GM18520 (cell line): ENCODE results near the gene FAM168B.

Experiments used
- ATAC-seq: cut with Tn5 transposase; IDR thresholded peaks from one replicate; pipeline ENCODE4 v1.9.1; 2021; ENCODE audit not compliant: unreplicated experiment

The FAM168B gene

DNA sequence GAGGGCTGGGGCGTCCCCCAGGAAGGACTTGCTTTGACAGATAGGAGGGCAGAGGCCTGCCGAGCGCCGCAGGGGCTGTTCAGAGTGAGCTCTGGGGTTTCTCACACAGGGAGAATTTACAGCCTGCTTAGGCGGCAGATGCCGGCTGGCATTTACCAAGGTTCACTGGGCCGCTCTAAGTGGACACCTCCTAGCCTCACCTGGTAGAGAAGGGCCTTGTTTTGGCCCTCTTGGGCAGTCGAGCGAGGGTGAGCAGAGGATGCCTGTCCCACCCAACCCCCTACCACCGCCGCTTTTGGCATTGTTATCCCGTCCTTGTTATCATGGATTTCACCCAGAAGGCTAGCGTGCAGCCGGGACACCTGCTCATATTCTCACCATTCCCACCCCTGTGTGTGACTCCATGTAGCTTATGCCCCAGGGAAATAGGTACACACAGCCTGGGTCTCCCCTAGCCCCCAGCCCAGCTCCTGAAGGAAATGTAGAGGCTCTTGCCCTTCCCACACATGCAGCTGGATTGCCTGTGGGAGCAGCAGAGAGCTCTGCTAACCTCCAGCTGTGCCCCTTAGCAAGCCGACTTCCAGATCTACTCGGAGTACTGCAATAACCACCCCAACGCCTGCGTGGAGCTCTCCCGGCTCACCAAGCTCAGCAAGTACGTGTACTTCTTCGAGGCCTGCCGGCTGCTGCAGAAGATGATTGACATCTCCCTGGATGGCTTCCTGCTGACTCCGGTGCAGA is 52.4 kb downstream of the FAM168B start:
- no peak for ATAC-seq

DNA sequence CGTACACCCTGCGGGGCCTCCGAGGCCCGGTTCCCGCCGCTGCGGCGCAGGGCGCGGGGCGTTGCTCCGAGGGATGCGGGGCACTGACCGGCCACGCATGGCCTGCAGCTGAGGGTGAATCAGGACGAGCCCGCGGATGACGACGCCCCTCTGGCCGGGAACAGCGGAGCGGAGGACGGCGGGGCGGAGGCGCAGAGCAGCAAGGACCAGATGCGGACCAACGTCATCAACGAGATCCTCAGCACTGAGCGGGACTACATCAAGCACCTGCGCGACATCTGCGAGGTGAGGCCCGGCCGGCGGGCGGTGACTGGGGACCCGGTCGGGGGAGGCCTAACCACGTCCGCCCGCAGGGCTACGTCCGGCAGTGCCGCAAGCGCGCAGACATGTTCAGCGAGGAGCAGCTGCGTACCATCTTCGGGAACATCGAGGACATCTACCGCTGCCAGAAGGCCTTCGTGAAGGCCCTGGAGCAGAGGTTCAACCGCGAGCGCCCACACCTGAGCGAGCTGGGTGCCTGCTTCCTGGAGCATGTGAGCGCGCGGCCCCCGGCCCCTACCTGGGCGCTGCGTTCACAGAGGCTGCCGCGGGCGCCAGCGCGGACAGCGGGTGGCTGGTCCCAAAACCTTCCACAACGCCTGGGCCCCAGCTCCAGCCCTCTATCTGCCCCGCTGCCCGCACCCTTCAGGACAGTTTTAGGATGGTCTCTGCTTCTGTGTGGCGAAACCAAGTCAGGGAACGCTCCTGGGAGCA is 53.2 kb downstream of the FAM168B start:
- ATAC-seq = no peak

DNA sequence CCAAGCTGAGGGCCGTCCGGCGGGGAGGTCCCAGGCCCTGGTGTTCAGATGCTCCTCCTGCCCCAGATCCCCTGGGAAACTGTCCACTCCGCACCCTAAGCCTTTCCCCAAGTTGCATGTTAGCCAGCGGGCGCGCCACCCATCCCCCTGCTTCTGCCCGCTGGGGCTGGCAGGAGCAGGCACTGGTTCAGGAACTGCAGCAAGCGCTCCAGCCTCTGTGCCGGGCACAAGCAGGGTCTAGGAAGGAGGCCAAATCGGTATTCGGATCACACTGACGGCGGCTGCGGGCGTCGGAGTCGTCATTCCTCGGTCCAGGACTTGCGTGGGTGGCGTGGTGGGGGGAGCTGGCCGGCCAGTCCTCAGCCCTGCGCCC is 53.7 kb downstream of the FAM168B start:
- ATAC-seq = no peak

DNA sequence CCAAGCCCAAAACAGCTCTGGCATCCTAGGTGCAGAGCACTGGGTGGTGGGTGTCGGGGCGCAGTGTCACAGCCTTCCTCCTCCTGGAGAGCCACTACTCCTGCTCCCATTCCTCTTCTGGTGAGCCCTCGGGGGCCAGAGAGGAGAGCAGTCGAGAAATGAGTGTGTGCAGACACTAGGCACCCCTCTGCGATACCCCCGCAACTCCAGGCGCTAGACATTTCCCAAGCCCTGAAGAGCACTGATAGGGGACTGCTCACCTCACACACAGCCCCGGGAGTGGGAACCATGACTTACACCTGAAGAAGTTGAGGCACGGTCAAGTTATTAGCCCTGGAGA is 54.2 kb downstream of the FAM168B start:
- no peak for ATAC-seq

DNA sequence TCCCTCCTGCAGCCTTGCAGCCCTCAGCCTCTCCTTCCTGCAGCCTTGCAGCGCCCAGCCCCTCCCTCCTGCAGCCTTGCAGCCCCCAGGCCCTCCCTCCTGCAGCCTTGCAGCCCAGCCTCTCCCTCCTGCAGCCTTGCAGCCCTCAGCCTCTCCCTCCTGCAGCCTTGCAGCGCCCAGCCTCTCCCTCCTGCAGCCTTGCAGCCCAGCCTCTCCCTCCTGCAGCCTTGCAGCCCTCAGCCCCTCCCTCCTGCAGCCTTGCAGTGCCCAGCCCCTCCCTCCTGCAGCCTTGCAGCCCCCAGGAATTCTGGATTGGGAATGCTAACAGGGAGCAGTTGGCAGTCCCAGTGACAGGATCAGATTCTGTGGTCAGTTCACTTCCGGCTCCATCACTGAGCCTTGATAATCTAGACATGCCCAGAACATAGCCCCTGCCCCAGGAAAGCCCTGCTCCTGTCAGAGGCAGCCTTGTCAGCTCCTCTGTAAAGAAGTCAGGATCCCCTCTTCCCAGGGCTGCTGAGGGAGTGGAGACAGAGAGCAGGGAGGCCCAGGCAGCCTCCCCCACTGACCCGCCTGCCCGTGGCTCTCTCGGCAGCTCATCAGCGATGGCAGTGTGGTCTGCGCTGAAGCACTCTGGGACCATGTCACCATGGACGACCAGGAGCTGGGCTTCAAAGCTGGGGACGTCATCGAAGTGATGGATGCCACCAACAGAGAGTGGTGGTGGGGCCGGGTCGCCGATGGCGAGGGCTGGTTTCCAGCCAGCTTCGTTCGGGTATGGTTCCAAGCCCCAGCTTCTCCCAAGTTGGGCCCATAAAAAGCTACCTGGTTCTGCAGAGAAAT is 54.8 kb downstream of the FAM168B start:
- no peak for ATAC-seq

DNA sequence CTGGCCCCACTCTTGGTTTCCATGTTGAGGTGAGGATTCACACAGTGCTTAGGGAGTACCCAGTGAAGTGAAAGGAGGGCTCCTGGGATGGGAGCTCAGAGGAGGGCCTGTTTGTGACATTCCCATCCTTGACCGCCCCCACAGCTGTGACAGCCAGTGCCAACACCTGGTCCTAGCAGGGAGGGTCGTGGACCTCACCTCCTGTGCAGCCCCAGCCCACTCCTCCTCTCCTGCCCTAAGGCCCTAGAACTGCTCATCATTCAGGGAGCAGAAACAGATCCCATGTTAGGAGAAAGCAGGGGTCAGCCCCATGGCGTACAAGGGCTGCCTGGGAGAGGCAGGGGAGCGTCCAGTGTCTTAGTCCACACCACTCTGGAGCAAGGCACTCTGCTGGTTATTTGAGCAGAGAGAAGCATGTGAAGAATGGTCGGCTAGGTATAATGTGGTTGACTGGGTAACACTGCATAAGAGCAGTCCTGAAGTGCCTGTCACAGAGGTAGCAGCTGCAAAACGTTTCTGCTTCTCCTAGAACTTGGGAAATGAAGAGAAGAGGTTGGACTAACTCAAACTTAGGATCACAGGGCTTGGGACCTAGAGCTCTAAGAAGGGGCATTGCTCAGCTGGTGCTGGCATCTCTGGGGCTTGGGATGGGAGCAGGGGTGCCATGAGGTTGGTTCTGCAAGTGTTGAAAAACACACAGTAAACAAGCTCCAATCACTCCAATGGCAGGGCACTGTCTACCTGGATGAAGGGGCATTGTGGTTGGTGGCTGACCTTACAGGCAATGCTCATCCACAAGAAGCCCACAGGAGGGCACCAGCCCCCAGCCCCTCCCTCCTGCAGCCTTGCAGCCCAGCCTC is 55.6 kb downstream of the FAM168B start:
- ATAC-seq = no peak

DNA sequence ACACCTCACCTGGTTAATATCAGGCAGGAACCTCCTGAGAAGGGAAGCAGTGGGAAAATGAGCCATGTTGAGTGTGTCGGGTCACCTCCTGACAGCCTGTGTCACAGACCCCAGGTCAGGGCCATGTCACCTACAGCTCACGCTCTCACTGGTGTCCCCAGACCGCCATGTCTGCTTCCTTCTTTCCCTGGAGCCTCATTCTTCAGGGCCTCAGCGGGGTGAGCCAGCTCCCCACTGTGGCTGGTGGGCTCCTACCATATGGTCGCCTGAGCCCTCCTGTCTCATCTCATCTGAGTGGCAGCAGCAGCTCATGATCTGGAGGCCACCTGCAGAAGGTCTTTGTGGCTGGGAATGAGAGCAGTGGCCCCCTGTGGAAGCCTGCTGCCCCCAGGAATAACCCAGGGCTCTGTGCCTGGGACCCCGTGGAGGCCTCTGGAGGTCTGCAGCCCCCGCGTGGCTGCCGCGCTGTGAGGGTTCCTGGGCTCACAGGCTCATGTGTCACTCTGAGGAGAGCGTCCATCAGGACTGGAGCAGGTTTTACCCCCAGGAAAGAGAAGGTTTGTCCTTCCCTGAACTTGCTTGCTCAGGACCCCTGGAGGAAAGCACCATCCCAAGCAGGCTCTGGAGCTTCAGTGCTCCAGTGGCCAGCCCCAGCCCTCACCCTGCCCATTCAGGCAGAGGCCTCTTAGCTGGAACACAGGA is 56.4 kb downstream of the FAM168B start:
- ATAC-seq = no peak

DNA sequence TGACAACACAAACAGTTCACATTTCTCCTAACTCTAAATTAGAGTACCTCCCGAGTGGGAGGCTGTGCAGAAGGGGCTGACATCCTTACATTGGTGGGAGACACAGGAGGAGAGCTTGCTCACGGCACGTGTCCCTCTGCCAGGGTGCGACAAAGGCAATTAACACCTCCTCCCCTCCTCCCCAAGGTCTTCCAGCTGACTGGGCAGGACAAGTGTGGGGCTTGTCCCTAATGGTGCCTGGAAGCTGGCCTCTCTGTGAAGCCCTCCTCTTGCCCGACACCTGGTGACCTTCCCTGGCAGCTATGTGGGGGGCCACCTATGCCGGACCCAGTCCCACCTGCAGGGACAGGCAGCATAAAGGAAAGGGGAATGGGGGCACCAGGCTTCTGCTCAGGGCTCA is 57.0 kb downstream of the FAM168B start:
- no peak for ATAC-seq

DNA sequence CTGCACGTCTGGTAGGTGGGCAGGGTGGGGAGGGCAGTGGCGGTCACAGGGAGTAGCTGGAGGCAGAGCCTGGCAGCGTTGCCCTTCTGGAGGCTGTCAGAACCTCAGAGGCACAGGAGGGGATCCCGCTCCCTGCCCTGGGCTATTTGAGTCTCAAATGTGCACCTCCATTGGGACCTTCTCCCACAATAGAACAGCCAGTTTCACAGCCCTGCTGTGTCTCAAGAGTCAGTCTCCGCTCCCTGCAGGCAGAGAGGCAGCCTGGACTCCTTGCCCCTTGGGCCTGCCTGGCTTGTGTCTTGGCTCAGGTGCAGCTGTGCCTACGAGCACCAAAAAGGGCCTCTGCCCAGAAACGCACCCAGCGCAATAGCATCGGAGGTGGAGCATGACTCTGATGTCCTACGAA is 57.4 kb downstream of the FAM168B start:
- ATAC-seq = no peak

DNA sequence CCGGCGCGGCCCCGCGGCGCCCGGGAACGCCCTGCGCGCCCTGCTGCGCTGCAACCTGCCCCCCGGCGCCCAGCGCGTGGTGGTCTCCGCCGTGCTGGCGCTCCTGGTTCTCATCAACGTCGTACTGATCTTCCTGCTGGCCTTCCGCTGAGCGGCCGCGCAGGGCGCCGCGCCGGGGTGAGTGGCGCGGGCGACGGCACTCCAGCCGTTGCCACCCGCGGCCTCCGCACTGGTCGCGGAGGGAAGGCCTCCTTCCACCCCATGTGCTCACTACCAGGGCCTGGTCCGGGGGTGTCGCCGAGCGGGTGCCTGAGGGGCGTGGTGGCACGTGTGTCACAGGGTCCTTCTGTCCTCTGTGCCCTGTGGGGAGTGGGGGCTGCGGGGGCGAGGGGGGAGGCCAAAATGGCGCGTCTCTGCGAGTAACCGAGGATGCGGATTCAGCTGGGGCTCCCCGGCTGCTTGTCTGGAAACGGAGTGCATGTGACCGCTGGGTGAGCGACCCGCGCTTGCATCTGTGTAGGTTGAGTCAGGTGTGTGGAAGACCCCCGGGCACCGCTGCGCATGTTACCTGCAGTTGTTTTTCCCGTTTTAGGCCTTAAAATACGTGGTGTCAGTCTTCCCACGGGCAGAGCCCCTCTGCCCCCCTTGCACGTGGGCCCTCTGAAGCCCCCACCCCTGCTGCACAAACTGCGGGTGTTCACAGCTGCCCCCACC is 58.0 kb downstream of the FAM168B start:
- ATAC-seq = no peak

DNA sequence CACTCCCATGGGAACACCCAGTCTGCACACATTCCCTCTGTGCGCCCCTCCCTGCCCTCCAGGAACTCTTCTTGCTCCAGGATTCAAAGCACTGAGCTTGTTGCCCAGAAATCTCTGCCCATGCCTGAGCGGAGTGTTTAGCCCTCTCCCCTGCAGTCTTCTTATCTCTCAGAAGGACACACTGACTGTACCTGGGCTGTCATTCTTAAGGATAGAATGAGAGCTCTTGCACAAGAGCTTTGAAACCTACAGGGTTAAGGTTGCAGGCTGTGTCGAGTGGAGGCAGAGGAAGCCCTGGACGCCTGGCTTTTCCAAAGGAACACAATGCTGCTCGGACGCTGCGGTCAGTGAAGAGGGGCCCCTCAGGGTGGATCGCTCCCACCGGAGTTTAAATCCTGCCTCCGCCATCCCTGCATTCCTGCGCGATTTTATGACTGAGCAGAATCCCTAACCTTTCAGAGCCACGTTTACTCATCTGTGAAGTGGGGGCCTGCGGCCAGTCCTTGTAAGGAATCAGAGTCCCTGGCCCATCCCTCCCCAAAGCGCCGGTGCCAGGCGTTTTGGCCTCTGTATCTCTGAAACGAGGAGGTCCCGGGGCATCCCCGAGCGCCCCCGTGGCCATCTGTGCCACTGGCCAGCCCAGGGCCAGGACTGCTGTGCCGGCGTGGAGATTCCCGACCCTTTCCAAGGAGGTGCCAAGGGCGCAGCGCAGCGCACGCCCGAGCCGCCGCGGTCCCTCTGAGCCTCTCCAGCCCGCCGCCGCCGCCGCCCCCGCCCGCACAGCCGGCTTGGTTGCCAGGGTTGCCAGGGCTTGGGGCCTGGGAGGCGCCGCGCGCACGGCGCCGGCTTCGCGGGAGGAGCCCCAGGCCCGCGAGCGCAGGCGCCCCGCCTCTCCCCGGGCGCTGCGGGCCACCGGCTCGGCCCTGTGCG is 58.9 kb downstream of the FAM168B start:
- no peak for ATAC-seq

DNA sequence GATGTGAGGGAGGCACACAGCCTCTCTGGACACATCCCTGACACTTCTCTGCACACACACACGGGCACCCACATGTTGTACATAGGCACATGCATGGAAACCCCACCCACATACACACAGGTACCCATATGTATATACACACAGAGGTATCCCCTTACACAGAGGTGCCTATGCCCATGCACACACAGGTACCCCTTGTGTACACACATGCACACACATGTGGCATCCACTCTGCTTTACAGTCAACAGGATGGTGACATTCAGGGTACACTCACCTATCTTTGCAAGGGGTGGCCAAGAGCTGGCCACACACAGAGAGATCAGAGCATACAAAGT is 59.5 kb downstream of the FAM168B start:
- no peak for ATAC-seq

DNA sequence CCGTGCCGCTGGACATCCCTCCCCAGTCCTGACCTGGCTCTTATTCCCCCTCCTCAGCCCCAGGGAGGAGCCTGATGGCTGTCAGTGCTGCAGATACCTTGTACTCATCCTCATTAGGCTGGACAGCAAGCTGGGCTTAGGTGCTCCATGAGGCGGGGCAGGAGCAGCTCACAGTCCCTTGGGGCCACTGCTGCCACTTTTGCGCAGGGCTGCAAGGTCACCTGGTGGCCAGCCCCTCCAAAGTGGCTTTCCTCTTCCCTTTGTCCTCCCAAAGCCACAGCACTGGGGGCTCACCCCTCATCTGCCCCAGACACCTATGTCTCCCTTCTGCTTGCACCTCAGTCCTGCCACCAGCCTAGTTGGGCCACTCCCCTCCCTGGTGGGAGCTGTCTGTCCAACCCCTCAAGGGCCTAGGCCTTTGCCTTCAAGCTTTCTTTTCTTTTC is 60.8 kb downstream of the FAM168B start:
- ATAC-seq = no peak

DNA sequence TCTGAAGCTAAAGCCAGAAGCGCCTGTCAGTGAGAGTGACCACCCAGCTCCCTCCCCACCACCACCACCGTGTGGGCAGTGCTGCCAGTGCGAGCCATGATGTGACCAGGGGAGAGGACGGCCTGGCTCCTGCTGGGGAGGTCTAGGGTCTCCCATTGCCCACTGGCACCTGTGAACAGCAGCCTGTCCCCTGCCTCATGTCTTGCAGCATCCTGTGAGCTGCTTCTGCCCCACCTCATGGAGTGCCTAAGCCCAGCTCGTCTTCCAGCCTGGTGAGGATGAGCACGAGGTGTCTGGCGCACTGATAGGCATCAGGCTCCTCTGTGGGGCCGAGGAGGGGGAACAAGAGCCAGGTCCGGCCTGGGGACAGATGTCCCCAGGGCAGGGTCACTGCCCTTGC is 61.4 kb downstream of the FAM168B start:
- no peak for ATAC-seq

DNA sequence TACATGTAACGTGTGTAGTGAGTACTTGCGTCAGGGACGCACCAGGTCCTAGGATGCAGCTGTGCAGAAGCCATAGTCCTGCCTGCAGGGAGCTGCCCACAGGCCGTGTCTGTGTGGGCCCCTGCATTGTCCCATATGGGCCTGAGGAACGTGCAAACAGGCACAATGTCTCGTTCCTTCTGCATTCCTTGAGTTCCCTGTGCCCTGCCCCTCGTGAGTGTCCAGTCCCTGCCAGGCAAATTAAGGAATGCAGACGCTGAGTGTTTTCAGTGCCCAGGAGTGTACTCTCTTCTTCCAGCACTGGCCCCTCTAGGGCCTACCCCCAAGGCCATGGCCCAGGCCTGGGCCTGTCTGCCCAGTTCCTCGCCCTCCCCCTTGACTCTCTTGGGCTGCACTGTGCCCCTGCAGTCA is 61.8 kb downstream of the FAM168B start:
- ATAC-seq = no peak

DNA sequence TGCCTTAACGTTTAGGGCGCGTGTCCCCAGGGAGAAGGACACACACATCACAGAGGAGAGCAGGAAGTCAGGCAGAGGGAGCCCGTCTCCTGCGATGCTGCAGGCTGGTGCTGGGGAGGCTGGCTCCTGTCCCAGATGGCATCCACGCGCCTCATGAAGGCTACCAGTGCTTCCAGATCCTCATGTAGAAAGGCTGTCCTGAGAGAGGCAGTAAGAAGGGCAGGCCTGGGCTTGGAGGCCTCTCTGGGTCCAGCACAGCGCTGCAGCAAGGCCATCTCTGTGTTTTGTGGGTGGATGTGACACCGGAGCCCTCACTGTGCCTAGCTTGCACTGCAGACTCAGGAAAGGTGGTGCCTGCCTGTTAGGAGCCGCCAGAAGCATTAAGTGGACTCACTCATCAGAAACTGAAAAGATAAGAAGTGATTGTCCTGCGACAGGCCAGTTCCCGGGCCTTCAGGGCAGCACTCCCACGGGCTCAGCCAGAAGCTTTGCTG is 62.7 kb downstream of the FAM168B start:
- no peak for ATAC-seq

DNA sequence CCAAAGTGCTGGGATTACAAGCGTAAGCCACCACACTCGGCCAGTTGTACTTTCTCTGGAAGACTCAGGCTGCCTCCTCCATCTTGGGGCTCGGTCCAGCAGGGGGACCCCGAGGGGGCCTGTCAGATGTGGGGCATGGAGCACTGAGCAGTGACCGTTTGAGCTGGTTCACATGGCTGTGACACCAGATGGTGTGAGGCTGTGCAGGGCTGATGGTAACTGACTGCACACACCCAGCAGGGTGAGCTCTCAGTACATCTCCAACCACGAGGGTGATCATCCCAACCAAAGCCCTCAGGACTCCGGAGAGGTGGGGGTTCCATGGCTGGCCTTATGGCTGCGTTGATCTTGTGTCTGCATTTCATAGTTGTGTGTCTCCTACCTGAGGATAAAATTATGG is 63.4 kb downstream of the FAM168B start:
- no peak for ATAC-seq
